GM18507 (cell line): ENCODE data around the gene SLC25A23.
A peak's percentile ranks its signal among the peaks of the same experiment; 100 is the strongest.
"Not testable (repeated sequence)": the region's sequence is repeated elsewhere in the genome, so short reads cannot be mapped to it uniquely, and the experiment has no call there.

ENCODE experiments used
- DNase-seq: peaks from one replicate; pipeline ENCODE4 v3.0.0; 2011; ENCODE audit warnings: low read depth; ENCODE audit not compliant: insufficient read length; ENCODE audit errors: extremely low spot score
- FAIRE-seq: peaks from 2 replicates; lab custom pipeline; 2011; peaks lifted over from hg19 to GRCh38; lab: Jason Lieb, UNC

The SLC25A23 gene

DNA sequence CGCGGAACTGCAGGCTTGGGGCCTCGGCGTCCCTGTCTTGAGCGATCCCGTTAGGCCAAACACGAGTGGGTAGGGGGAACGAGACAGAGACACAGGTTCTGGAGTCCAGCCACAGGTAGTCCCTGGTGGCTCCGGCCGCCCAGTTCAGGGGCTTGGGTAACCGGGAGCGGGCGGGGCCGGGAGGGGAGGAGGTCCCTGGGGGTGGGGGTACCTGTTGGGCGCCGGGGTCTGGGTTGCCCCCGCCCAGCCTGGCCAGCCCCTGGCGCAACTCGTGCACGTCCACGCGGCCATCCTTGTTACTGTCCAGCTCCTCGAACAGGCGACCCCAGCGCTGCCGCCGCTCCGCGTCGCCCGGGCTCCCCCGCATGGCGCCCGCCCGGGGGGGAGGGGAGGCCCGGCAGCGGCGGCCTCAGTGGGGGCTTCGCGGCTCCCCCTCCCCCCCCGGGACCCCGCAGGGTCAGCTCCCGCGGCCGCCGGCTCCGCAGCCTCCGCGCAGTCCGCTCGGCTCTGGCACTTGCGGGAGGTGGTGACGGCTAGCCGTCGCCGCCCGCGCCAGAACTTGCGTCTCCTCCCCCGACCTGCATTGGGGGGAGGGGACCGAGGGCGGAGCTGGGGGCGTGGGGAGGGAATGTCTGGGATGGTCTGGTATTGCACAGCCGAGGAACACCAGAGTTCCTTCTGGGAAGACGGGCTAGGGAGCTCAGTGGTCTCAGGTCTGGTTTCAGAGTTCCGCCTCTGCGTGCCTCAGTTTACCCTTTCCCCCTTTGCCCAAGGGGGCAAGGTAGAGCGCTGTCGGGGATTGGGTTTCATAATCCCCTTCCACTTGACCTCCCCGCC lies at the start of gene SLC25A23:
SLC25A23 (minus strand) TSS at position 531 of the 837 bp plus-strand sequence; CDS start at position 367, 164 bp downstream.
- DNase-seq (peak; percentile 71), FAIRE-seq (no peak)

DNA sequence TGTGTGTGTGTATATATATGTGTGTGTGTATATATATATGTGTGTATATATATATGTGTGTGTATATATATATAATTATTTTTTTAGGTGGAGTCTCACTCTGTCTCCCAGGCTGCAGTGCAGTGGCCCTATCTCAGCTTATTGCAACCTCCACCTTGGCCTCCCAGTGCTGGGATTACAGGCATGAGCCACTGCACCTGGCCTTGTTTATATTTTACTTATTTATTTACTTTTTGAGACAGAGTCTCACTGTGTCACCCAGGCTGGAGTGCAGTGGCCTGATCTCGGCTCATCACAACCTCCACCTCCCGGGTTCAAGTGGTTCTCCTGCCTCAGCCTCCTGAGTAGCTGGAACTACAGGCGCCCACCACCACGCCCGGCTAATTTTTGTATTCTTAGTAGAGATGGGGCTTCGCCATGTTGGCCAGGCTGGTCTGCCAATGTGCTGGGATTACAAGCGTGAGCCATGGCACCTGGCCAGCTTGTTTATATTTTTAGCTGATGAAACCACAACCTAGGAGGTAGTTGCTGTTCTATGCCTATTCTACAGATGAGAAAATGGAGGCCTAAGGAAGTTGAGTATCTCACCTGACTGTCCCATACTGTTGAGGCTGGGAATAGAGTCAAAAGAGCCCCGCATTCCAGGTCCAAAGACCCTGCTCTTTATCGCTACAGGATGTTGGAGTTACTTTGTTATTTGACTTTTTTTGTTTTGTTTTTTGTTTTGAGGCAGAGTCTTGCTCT lies 48.6 kb upstream of the SLC25A23 start:
- DNase-seq, FAIRE-seq: not testable (repeated sequence)

DNA sequence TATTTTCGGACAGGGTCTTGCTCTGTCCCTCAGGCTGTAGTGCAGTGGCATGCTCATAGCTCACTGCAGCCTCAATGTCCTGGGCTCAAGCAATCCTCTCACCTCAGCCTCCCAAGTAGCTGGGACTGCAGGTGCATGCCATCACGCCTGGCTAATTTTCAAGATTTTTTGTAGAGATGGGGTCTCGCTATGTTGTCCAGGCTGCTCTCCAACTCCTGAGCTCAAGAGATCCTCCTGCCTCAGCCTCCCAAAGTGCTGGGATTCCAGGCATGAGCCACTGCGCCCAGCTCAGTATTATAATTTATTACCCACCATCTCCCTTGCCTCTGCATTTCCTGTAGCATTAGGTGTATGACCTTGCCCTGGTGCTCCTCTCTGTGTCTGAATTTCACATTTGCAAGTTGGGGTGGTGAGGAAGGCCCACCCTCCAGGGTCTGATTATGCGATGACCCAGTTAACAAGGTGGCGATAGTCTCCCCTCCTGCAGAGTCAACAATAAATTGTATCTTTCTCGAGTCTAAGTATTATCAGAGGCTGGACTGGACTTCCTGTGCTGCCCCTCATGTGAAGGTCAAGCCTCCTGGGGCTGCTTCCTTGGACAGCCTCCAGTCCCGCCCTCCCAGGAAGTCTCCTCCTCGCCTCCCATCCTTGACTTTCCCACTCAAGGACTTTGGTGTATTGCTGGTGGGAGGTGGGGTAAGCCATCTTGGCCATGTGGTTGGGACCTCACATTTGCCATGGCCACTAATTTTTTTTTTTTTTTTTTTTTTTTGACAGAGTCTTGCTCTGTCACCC lies 44.0 kb upstream of the SLC25A23 start:
- FAIRE-seq (no peak), DNase-seq (no peak)

DNA sequence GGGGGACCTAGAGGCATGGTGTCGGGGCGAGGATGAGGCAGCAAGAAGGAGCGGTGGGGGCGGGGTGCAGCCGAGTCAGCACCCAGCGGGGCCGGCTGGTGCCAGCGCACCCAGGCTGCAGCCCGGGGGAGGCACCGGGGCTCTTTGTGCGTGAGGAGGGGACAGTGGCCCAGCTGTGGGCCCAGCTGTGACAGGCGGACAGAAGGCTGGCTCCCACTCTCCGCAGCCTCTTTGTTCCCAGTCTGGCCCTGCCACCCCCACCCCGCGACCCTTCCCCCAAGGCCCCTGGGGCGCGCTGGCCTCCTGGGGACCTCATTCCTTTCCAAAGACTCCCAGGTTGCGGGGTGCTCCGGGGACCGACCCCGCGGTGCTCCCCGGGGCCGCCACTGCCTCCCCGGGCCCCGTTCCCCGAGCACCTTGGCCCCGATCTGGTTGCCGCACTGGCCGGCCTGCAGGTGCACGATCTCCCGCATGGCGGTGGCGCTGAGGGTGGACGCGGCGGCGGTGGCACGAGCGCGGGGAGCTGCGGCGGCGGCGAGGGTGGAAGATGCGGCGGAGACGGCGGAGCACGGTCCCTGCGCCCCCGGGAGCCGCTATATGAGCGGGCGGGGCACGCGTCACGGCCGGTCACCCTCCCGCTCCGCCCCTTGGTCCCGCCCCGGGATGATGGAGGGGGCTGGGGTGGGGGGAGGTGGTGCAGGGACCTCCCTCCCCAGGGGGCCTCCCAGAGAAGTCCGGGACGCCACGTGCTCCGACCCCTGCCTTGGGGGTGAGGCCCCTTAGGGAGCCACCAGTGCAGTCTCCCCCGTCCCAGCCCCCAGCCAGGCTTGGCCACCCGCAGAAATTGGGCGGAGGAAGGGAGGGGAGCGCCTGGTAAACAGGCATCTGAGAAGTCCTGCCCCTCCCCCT lies 42.4 kb upstream of the SLC25A23 start, which contains the start of gene TUBB4A:
TUBB4A (minus strand) TSS at position 570 of the 909 bp plus-strand sequence; CDS start at position 473, 97 bp downstream.
- DNase-seq (no peak), FAIRE-seq (no peak)

DNA sequence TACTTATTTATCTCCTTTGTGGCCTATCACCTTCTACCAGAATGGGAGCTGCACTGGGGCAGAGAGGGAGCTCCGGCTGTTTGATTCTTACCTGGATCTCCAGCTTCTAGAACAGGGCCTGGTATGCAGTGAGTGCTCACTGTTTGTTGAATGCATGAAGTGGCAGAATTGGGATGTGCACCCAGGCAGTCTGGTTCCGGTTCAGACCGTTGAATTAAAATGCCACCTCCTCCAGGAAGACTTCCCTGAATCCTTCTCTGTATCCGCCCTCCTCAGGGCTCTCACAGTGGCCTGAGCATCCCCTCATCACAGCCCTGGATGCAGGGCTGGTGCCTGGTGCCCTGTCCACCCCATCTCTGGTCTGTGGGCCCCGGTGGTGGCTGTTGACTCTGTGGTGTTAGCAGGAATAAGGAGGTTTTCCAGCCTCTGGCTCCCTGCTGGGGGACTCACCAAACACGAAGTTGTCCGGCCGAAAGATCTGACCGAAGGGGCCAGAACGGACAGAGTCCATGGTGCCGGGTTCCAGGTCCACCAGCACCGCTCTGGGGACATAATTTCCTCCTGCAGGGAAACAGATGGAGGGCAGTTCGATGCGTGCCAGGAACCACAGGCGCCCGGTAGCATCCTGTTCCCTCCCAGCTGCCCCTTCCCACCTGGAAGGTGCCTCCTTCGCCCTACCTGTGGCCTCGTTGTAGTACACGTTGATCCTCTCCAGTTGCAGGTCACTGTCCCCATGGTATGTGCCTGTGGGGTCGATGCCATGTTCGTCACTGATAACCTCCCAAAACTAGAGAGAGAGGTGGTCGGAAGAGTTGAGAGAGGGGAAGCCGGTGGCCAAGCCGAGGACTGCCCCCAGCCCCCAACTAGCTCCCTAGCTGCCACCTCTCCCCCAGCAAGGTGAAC lies 41.5 kb upstream of the SLC25A23 start:
- DNase-seq (no peak), FAIRE-seq (no peak)

DNA sequence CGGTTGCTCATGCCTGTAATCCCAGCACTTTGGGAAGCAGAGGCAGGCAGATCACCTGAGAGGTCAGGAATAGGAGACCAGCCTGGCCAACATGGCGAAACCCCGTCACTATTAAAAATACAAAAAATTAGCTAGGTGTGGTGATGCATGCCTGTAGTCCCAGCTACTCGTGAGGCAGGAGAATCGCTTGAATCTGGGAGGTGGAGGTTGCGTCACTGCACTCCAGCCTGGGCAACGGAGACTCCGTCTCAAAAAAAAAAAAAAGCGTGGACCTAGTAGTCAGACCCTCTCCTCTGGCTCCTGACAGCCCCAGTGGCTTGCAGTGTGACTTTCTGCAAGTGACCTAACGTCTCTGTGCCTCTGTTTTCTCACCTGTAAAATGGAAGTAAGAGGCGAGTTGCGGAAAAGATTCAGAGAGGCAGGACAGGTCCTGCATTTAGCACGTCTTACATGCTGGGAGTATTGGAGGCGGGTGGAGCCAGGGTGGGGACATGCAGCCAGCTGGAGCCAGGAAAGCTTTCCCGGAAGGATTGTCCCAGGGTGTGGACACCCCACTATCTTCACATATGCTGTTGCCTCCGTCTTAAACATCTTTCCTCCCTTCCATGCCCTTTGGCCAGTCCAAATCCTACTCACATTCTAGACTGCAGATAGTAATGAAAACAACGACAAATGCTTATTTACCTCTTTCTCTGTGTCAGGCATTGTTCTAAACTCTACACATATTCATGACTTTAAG lies 39.6 kb upstream of the SLC25A23 start:
- FAIRE-seq: no peak
- no peak for DNase-seq

DNA sequence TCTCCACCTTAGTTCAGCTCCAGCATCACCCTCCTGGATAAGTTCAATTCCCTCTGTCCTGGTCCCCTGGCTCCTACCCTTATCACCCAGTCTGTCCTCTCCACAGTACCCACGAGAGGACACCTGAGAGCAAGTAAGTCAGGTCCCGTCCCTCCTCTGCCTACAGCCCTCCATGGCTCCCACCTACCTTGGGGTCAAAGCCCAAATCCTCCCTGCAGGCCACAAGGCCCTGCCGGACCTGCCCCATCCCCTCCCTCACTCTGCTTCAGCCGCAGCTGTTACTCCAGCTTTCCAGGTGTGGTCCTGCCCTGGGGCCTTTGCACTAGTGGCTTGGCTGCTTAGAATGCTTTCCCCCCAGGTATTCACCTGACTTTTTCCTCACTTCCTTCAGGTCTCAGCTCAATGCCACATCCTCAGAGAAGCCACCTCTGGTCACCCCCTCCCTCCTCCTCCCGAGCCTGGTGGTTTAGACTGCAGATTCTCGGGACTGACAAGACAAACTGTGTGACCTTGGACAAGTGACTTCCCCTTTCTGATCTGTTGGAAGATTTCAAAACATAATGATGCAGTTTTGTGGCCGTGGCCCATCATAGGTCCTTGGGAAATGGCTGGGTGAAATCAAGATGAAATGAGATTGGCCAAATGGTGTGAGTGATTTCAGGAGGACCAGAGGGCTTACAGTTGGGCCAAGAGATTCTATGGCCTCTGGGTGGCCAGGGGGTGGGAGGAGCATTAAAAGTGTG lies 38.9 kb upstream of the SLC25A23 start:
- DNase-seq: no peak
- no peak for FAIRE-seq

DNA sequence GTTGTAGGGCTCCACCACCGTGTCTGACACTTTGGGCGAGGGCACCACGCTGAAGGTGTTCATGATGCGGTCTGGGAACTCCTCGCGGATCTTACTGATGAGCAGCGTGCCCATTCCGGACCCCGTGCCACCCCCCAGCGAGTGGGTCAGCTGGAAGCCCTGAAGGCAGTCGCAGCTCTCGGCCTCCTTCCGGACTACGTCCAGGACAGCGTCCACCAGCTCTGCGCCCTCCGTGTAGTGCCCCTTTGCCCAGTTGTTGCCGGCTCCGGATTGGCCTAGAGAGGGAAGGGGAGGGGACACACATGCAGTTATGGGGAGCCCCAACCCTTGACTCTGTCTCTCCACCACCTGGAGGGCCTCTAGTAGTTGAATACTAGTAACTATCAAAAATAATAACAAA lies 36.4 kb upstream of the SLC25A23 start:
- FAIRE-seq (no peak), DNase-seq (no peak)

DNA sequence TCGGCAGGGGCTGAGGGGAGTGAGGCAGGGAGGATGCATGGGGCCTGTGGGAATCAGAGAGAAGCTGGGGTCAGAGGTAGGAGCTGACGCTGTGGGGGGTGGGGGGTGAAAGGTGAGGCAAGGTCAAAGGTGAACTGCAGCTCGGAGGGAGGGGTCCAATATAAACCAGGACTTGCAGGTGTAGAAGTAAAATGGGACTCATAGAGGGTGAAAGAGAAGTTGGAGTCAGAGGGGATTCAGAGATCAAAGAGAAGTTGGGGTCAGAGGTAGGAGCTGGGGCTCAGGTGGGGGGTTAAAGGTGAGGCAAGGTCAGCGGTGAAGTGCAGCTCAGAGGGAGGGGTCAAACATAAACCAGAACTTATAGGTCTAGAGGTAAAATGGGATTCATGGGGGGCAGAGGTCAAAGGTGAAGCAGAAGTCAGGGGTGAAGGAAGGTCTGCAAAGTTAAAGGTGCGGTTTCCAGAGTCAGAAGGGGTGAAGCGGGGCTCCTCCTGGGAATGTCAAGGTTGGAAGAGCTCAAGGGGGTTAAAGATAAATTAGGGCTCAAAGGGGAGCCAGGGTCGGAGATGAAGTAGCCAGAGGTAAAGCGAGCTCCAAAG lies 34.9 kb upstream of the SLC25A23 start:
- no peak for FAIRE-seq
- DNase-seq: no peak

DNA sequence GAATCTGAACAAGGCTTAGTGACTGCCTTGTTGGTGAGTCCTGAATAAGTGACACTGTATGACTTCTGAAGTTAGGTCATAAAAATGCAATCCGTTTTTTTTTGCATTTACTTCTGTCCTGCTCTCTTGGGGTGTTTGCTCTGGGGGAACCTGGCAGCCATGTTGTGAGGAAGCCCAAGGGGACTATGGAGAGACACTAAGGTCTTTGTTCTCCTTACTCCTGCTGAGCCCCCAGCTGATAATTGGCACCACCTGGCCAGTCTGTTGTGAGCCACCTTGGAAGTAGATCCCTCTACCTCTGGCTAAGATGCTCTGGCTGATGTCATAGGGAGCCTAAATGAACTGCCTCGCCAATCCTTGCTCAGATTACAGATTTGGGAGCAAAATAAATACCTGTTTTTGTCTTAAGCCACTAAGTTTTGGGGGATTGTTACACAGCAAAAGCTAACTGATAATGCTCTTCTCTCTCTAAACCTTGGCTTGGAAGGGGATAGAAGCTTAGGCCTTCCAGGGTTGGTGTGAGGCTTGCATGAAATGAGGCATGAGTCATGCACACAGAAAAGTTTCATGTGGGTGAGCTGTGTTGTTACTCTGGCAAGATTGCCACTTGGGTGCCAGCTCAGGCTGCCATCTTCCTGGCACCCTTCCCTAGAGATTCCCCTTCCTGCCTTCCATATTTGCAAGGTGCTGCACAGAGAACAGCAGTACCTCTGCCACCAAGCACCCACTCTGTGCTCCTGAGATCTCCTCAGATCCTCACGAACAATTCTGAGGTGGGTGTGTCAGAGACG lies 32.4 kb upstream of the SLC25A23 start:
- FAIRE-seq: no peak
- no peak for DNase-seq

DNA sequence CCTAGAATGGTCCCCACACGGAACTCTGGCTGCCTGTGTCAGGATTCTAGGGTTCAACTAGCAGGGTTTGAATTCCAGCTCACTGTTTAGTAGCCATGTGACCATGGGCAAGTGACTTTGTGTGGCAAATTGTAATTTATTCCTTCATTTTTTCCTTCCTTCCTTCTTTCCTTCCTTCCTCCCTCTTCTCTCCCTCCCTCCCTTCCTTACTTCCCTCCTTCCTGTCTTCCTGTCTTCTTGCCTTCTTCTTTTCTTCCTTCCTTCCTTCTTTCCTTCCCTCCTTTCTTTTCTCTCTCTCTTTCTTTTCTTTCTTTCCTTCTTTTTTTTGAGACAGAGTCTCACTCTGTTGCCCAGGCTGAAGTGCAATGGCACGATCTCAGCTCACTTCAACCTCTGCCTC lies 30.5 kb upstream of the SLC25A23 start:
- FAIRE-seq (no peak), DNase-seq (no peak)

DNA sequence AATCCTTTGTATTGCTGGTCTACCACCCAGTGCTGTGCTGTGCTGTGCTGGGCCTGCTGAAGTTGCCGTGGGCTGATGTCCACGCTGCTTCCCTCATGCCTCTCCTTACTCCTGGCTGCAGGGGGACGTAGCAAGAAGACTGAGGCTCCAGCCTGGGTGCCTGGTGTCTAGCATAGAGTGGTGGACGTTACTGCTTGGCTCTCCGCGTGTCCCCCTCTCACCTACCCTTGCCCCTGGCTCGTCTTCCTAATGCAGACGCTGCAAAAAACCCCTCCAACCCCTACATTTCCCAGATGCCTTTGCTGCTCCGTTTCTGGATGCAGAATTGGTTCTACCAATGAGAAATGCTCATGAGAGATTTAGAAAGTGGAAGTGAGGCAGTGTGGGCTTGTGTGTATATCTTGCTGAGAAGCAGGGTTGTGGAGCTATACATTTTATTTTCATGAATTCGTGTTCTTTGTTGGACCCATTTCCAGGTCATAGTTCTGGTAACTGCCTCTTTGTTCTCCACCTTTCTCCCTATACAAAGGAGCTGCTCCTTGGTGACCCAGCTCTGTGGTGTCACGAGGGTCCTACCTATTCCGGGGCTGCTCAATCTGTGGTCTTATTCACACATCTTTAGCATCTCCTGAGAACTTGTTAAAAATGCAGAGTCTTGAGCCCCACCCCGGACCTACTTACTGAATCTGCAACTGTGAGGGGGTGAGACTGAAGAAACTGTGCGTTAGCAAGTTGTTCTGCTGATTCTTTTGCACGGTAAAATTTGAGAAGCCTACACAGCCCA lies 29.9 kb upstream of the SLC25A23 start:
- peak; percentile 40 for DNase-seq
- peak; percentile 97 for FAIRE-seq

DNA sequence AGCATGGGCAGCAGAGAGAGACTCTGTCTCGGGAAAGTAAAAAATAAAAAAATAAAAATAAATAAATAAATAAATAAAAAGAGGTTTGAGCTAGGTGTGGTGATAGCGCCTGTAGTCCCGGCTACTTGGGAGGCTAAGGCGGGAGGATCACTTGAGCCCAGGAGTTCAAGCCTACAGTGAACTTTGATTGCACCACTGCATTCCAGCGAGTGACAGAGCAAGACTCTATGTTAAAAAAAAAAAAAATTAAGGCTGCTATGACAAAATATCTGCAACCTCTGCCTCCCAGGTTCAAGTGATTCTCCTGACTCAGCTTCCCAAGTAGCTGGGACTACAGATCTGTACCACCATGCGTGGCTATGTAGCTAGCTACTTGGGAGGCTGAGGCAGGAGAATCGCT lies 25.2 kb upstream of the SLC25A23 start:
- DNase-seq (no peak), FAIRE-seq (no peak)

DNA sequence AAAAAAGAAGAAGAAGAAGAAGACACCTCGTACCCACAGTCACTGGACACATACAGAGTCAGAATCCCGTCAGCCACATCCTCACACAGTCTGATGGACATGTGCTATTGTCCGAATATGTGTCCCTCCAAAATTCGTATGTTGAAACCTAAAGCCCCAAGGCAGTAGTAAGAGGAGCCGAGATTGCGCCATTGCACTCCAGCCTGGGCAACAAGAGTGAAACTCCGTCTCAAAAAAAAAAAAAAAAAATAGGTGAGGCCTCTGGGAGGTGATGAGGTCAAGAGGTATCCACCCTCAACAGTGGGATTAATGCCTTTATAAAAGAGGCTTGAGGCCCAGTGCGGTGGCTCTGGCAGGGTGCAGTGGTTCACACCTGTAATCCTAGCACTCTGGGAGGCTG lies 24.6 kb upstream of the SLC25A23 start:
- DNase-seq (no peak), FAIRE-seq (no peak)

DNA sequence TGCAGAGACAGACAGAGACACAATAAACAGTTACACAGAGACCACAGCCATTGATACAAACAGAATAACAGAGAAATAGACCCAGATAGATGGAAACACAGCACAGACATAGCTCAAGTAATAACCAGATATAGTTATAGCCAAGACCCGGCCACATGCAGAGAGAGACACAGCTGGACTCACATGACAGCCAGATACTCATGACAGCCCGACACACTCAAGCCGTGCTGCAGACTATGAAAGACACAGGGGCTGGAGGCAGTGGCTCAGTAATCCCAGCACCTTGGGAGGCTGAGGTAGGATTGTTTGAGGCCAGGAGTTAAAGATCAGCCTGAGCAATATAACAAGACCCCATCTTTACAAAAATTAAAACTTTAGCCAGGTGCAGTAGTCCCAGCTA lies 23.6 kb upstream of the SLC25A23 start:
- no peak for DNase-seq
- FAIRE-seq: no peak
